ENCODE measurements around the gene MARK2. TPM values are rescaled to one million over a fixed set of nuclear protein-coding genes. Genes with fewer than 3 reads are reported as not detected.

MARK2 gene
- total and polyA plus RNA-seq, 11 donors: 17.0 to 53.5 (median 37.5) TPM

DNA sequence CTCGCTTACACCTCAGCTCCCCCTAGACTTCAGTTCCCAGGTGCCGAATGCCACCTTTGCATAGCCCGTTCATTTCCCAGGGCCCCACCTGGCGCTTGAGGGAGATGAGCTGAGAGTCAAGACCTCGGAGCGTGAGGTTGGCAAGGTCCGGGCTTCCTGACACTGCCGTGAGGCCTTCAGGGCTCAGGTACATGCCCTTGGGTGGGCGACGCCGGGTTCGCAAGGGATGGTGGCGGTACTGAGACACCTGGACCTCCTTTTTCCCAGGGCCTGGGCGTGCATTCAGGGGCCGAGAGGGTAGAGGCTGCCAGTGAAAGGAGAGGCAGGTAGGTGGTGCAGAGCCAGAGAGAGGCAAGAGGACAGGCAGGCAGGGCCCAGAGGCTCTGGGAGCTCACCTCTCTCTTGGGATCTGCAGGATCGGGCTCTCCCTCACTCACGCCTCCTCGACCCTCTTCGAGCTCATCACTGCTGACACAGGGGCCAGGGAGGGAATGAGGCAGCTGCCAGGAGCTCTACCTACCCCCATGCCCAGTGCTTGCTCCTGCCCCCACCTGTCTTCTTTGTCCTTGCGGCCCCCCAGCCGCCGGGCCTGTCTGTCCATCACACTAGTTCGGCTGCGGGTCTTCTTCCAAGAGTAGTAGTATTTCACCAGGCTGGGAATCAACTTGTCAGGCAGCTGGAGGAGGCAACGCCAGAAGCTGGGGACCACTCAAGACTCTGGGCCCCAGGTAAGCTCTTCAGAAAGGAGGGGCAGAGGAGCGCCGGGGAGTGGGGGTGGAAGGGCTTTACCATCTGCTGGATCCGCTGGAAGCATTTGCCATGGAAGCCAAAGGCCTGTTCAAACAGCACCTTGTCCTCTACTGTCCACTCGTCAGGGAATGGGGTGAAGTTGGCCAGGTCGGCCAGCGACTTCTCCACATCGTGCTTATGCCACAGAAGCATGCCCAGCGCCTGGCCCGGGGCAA lies 75.2 kb downstream of the MARK2 start:
- no peak for ATAC-seq
- no peak overlapping the region for H3K4me3 ChIP-seq
- no peak overlapping the region for H3K27ac ChIP-seq
- peaks cover 7 to 60% (median 37%) of the 10 kb centered on the region in 12 donors for H3K4me1 ChIP-seq
- WGBS, 4 donors: 92 to 95% (median 93%) methylated on average over 32 to 34 of the region's 34 CpGs
- TF ChIP-seq POLR2A (IDR thresholded peaks at IDR 0.05): no peak
- TF ChIP-seq, protein P1, sequence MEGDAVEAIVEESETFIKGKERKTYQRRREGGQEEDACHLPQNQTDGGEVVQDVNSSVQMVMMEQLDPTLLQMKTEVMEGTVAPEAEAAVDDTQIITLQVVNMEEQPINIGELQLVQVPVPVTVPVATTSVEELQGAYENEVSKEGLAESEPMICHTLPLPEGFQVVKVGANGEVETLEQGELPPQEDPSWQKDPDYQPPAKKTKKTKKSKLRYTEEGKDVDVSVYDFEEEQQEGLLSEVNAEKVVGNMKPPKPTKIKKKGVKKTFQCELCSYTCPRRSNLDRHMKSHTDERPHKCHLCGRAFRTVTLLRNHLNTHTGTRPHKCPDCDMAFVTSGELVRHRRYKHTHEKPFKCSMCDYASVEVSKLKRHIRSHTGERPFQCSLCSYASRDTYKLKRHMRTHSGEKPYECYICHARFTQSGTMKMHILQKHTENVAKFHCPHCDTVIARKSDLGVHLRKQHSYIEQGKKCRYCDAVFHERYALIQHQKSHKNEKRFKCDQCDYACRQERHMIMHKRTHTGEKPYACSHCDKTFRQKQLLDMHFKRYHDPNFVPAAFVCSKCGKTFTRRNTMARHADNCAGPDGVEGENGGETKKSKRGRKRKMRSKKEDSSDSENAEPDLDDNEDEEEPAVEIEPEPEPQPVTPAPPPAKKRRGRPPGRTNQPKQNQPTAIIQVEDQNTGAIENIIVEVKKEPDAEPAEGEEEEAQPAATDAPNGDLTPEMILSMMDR (IDR thresholded peaks at IDR 0.05): no peak
- H3K9me3 ChIP-seq: no peaks in the 10 kb centered on the region
- H3K36me3 ChIP-seq: peaks cover 0 to 10% (median 5%) of the 10 kb centered on the region in 9 donors
- peaks cover 0 to 21% (median 0%) of the 10 kb centered on the region in 9 donors for H3K27me3 ChIP-seq
- DNase-seq: no peak
- intact Hi-C loops (cut with DNase I): no loop called here

DNA sequence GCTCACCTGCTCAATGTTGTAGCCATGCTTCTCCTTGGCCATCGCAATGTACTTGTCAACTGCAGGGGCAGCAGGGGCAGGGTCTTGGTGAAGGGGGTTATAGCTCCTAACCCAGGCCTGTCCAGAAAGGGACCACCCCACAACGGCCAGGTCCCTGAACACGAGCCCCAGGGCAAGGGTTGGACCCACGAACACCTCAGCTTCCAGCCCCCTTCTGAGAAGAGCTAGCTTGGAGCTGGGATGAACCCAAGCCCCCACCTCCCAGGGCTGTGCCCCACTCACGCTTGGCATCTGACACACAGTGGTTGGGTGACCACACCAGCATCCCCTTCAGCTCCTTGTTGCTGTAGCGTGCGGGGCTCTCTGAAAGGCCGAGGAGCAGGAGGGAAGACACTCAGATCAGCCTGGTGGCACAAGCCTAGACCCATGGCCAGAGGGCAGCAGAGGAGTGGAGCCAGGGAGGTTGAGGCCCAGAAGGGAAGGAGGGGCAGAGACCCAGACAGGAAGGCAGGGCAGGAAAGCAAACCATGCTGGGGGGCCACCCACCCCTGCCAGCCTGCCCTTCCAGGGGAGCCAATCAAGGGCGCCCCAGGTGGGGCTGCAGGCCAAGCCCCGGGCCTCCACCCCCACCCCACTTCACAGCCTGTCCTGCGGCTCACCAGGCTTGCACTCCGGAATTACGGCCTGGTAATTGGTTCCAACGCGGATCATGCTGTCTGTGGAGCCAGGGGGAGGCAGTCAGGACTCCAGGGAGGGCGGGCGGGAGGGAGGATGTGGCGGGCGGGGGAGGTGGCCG lies 76.2 kb downstream of the MARK2 start:
- WGBS, 4 donors: 44 to 80% (median 52%) methylated on average over 10 to 20 of the region's 20 CpGs

GRCh38 chr11:63915961-63916836 lies 77.3 kb downstream of the MARK2 start:
- H3K4me1 ChIP-seq: peaks cover 7 to 63% (median 55%) of the 10 kb centered on the region in 12 donors
- ATAC-seq: no peak

More for the DNA sequence above, 76.2 kb downstream of the MARK2 start:
- peaks cover 0 to 3% (median 0%) of the 10 kb centered on the region in 9 donors for H3K36me3 ChIP-seq
- peak overlapping the region in 3 of 12 donors; percentile 52 to 69 (median 64) for H3K4me3 ChIP-seq
- peaks cover 7 to 62% (median 46%) of the 10 kb centered on the region in 12 donors for H3K4me1 ChIP-seq
- H3K9me3 ChIP-seq: no peaks in the 10 kb centered on the region
- intact Hi-C loops (cut with DNase I): loop anchor here in 2 of 10 donors (5.0 kb wide), 1 partner anchor 43 kb away; no protein-coding TSS in a partner anchor
- TF ChIP-seq POLR2A (IDR thresholded peaks at IDR 0.05): no peak
- TF ChIP-seq, protein P1 (IDR thresholded peaks at IDR 0.05): no peak
- DNase-seq (no peak), ATAC-seq (no peak)
- peaks cover 0 to 21% (median 0%) of the 10 kb centered on the region in 9 donors for H3K27me3 ChIP-seq
- H3K27ac ChIP-seq: peak overlapping the region in 3 of 12 donors; percentile 95 to 99 (median 96)

More at GRCh38 chr11:63915961-63916836, 77.3 kb downstream of the MARK2 start:
- Histone ChIP-seq H3K9me3 (no peaks in the 10 kb centered on the region), H3K36me3 (peaks cover 0 to 2% (median 0%) of the 10 kb centered on the region in 9 donors), H3K4me3 (peak overlapping the region in 11 of 12 donors; percentile 30 to 69 (median 57)), H3K27ac (peak overlapping the region in 10 of 12 donors; percentile 47 to 99 (median 90)), H3K27me3 (peaks cover 0 to 21% (median 0%) of the 10 kb centered on the region in 9 donors)
- WGBS, 4 donors: 2 to 6% (median 3%) methylated on average over 23 to 56 of the region's 56 CpGs
- intact Hi-C loops (cut with DNase I): loop anchor here in 3 of 10 donors (2.0 to 5.0 kb wide), 2 partner anchors 44 to 77 kb away; partner anchors contain the start of gene MARK2 (in 2 of the 3)
- TF ChIP-seq, protein P1 (IDR thresholded peaks at IDR 0.05): peak; percentile 29 to 71 (median 54)
- TF ChIP-seq POLR2A (IDR thresholded peaks at IDR 0.05): no peak
- peak in 4 of 5 donors; percentile 53 to 78 (median 65) for DNase-seq

Data from heart left ventricle (tissue), 16 donors.